PFSK-1 (cell line): Measurements from ENCODE around the gene GSG1L.

Source experiments
- FOXP2 ChIP-seq: optimal IDR thresholded peaks from 2 replicates; pipeline ENCODE3; 2011; ENCODE audit warnings: borderline replicate concordance, control low read depth, inconsistent platforms; ENCODE audit not compliant: insufficient read depth; ENCODE audit errors: extremely low read length, extremely low read depth
- POLR2AphosphoS5 ChIP-seq: IDR thresholded peaks from 2 replicates; pipeline ENCODE4 v1.6.1; 2012; ENCODE audit warnings: low read depth, mild to moderate bottlenecking, control low read depth, low read length, moderate library complexity
- SIN3A ChIP-seq: IDR thresholded peaks from 2 replicates; pipeline ENCODE4 v1.6.1; 2012; ENCODE audit warnings: mild to moderate bottlenecking, low read length, moderate library complexity, borderline replicate concordance; ENCODE audit not compliant: insufficient read depth
- TF ChIP-seq, protein P1 (sequence below), 2 experiments: IDR thresholded peaks; 2 replicates each; pipeline versions ENCODE4 v1.6.1 to v1.8.0; 2011 to 2012; ENCODE audit warnings: low read depth in 2 of 2, low read length in 2 of 2, control low read depth in 1 of 2, inconsistent platforms in 1 of 2, mild to moderate bottlenecking in 1 of 2, moderate library complexity in 1 of 2; ENCODE audit not compliant: insufficient read depth in 1 of 2

DNA sequence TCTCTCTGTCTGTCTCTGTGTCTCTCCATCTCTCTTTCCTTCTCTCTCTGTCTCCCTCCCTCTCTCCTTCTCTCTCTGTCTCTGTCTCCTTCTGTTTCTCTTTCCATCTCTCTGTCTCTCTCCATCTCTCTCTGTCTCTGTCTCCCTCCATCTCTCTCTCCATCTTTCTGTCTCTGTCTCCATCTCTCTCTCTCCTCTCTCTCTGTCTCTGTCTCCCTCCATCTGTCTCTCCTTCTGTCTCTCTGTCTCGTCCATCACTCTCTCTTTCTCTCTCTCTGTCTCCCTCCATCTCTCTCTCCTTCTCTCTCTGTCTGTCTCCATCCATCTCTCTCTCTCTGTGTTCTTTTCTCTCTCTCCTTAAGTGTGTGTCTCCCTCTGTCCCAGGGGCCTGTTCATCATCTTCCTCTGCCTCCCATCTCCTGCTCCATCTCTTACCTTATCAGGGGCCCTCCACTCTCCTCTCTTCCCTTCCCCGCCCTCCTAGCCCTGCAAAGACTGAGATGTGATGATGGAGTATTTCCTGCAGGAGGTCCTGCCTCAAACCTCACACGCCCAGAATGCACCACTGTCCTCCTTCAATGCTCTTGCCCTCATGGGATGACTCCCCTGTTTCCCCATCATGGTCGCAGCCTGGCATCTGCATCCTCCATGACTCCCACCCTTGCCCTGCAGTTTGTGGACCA, 193.3 kb downstream of the GSG1L start:
- TF ChIP-seq, protein P1, sequence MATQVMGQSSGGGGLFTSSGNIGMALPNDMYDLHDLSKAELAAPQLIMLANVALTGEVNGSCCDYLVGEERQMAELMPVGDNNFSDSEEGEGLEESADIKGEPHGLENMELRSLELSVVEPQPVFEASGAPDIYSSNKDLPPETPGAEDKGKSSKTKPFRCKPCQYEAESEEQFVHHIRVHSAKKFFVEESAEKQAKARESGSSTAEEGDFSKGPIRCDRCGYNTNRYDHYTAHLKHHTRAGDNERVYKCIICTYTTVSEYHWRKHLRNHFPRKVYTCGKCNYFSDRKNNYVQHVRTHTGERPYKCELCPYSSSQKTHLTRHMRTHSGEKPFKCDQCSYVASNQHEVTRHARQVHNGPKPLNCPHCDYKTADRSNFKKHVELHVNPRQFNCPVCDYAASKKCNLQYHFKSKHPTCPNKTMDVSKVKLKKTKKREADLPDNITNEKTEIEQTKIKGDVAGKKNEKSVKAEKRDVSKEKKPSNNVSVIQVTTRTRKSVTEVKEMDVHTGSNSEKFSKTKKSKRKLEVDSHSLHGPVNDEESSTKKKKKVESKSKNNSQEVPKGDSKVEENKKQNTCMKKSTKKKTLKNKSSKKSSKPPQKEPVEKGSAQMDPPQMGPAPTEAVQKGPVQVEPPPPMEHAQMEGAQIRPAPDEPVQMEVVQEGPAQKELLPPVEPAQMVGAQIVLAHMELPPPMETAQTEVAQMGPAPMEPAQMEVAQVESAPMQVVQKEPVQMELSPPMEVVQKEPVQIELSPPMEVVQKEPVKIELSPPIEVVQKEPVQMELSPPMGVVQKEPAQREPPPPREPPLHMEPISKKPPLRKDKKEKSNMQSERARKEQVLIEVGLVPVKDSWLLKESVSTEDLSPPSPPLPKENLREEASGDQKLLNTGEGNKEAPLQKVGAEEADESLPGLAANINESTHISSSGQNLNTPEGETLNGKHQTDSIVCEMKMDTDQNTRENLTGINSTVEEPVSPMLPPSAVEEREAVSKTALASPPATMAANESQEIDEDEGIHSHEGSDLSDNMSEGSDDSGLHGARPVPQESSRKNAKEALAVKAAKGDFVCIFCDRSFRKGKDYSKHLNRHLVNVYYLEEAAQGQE (IDR thresholded peaks at IDR 0.05; ENCODE audit: insufficient read depth in 1 of 2, low read depth in 2 of 2, low read length in 2 of 2): no peak
- no peak for TF ChIP-seq POLR2AphosphoS5
- no peak for TF ChIP-seq FOXP2
- TF ChIP-seq SIN3A: no peak
